ENCODE results near the gene CYRIA.

GRCh38 chr2:16653083-16653375 is 12.6 kb downstream of the CYRIA start:
- no peak for TF ChIP-seq JUND (IDR thresholded peaks at IDR 0.05)
- no peak for TF ChIP-seq CTCF (IDR thresholded peaks at IDR 0.05; ENCODE audit: low read depth, low read length, missing input control)
- TF ChIP-seq TAF1 (conservative IDR thresholded peaks at IDR 0.05) = no peak
- TF ChIP-seq, protein P1, sequence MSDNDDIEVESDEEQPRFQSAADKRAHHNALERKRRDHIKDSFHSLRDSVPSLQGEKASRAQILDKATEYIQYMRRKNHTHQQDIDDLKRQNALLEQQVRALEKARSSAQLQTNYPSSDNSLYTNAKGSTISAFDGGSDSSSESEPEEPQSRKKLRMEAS (IDR thresholded peaks at IDR 0.05) = no peak
- TF ChIP-seq YY1 (IDR thresholded peaks at IDR 0.05) = no peak
- no peak for TF ChIP-seq RAD21 (IDR thresholded peaks at IDR 0.05)
- no peak for TF ChIP-seq GABPA (IDR thresholded peaks at IDR 0.05 in 1 of 2, conservative IDR thresholded peaks at IDR 0.05 in 1 of 2)
- no peak for TF ChIP-seq ATF3 (IDR thresholded peaks at IDR 0.05)
- no peak for TF ChIP-seq FOXA1 (IDR thresholded peaks at IDR 0.05)
- TF ChIP-seq REST (IDR thresholded peaks at IDR 0.05) = no peak
- peak; percentile 66 to 79 for TF ChIP-seq RXRA (IDR thresholded peaks at IDR 0.05)
- TF ChIP-seq SP1 (IDR thresholded peaks at IDR 0.05) = peak; percentile 29

Measured in liver (tissue), 3 donors.